PC-9 (cell line): ENCODE data around the gene PRDM15. TPM values are rescaled to one million over a fixed set of nuclear protein-coding genes. Genes with fewer than 3 reads are reported as not detected.

Experiments used
- BruUV-seq: library from RNA; stranded (reverse); fragments of 400-500 nt; replicated peaks from 2 replicates; lab custom pipeline; 2021; lab: Mats Ljungman, UMichigan
- CTCF ChIA-PET: fragments of 300-600 bp; sonication (Branson Sonifier 250); formaldehyde crosslinking; loops from one replicate; lab custom pipeline; 2022; ENCODE audit warnings: antibody characterized with exemption; lab: Charles Lee
- POLR2A ChIA-PET: fragments of 300-600 bp; sonication (Branson Sonifier 250); formaldehyde crosslinking; loops from one replicate; lab custom pipeline; 2022; ENCODE audit warnings: antibody characterized with exemption; ENCODE audit not compliant: unreplicated experiment; lab: Charles Lee
- DNase-seq, 2 experiments: peaks; one replicate each; pipeline versions ENCODE4 v3.0.0 to v3.0.0-alpha.2; 2015 to 2022; ENCODE audit warnings: mixed read lengths in 1 of 2
- H2AFZ ChIP-seq: fragments of 200-600 bp; sonication (generic); 2 replicates; pipeline ENCODE4 v1.8.1; 2017; ENCODE audit warnings: antibody characterized with exemption
- H3F3A ChIP-seq: fragments of 200-600 bp; sonication (generic); 2 replicates; pipeline ENCODE4 v1.8.1; 2017; ENCODE audit warnings: antibody characterized with exemption, mild to moderate bottlenecking, low read depth; ENCODE audit not compliant: insufficient read depth
- H3K27ac ChIP-seq: fragments of 200-600 bp; sonication (generic); 2 replicates; pipeline ENCODE4 v1.6.1; 2016; ENCODE audit warnings: mixed run types
- H3K27me3 ChIP-seq: fragments of 200-600 bp; sonication (generic); 2 replicates; pipeline ENCODE4 v1.6.1; 2016; ENCODE audit warnings: low read depth, mixed run types; ENCODE audit not compliant: insufficient read depth
- H3K36me3 ChIP-seq: fragments of 200-600 bp; sonication (generic); 2 replicates; pipeline ENCODE4 v1.6.1; 2016; ENCODE audit warnings: low read depth, mixed run types
- H3K4me1 ChIP-seq: fragments of 200-600 bp; sonication (generic); replicated peaks from 2 replicates; pipeline ENCODE4 v1.6.1; 2016; ENCODE audit warnings: mixed run types; ENCODE audit not compliant: insufficient read depth
- H3K4me2 ChIP-seq: fragments of 200-600 bp; sonication (generic); 2 replicates; pipeline ENCODE4 v1.6.1; 2017; ENCODE audit warnings: mixed run types
- H3K4me3 ChIP-seq: fragments of 200-600 bp; sonication (generic); 2 replicates; pipeline ENCODE4 v1.6.1; 2016; ENCODE audit warnings: mixed run types
- H3K79me2 ChIP-seq: fragments of 200-600 bp; sonication (generic); 2 replicates; pipeline ENCODE4 v1.6.1; 2017; ENCODE audit warnings: low read depth, mixed run types
- H3K9me2 ChIP-seq: fragments of 200-600 bp; sonication (generic); 2 replicates; pipeline ENCODE4 v1.8.1; 2017; ENCODE audit warnings: mild to moderate bottlenecking; ENCODE audit not compliant: insufficient read depth
- H3K9me3 ChIP-seq: fragments of 200-600 bp; sonication (generic); 2 replicates; pipeline ENCODE4 v1.8.1; 2016; ENCODE audit warnings: low read depth; ENCODE audit not compliant: insufficient read depth
- H4K20me1 ChIP-seq: fragments of 200-600 bp; sonication (generic); 2 replicates; pipeline ENCODE4 v1.8.1; 2017; ENCODE audit not compliant: insufficient read depth
- EZH2 ChIP-seq: fragments of 200-600 bp; sonication (generic); IDR thresholded peaks from 2 replicates; pipeline ENCODE4 v1.8.0; 2017; ENCODE audit warnings: antibody characterized with exemption, low read depth
- intact Hi-C: fragments of 100-400 bp; cut with micrococcal nuclease; formaldehyde crosslinking; loops from one replicate; pipeline ENCODE4 v1.10.0; 2022; ENCODE audit not compliant: unreplicated experiment
- total RNA-seq: library from RNA; stranded (reverse); gene quantifications from 2 replicates; pipeline ENCODE4 v1.2.3, GENCODE V29; 2021
- TF ChIP-seq, protein P1 (sequence below): fragments of 200-600 bp; sonication (generic); conservative IDR thresholded peaks from 2 replicates; pipeline ENCODE4 v1.6.1; 2017; ENCODE audit warnings: mixed run types, antibody characterized with exemption, mild to moderate bottlenecking, moderate library complexity

PRDM15 gene
- total RNA-seq, 1 experiment from 2014 or later, result 8.8 TPM

DNA sequence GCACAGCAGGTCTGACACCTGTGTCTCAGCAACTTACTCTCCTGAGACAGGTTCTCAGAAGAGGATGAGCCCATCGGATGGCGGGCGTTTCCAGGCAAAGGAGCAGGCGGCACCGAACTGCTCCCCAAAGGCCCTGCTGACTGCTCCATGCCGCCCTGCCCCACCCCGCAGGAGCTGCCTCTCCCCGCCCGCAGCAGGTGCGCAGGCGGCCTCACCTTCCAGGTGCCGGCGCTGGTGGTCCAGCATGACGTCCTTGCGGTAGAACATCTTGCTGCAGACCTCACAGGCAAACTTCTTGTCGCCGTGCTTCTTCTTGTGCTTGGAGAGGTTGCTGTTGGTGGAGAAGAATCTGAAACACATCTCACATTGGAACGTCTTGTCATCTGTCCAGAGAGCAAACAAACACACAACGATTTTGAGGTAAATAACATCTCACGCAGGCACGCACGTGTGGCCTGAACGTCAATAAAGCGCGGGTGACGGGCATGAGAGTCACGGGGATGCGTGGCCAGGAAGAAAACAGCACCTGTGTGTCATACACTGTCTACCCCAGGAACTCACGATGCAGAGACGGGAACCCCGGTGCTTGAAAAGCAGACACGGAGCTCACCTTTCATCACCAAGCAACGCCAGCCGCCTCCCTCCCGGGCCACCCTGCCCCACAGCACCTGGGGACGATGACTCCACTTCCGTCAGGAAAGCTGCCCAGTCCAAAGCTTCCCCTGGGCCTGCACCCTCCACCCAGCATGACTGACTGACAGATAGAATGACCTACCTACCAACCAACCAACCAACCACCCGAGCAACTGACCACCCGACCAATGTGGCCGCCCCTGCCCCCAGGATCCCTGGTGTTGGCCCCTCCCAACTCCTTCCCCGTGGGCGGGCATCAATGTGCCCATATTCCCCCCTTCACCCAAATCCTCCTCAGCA, 50.9 kb downstream of the PRDM15 start:
- no peak overlapping the region for H3K4me2 ChIP-seq
- intact Hi-C loops, result no loop called here
- H2AFZ ChIP-seq, result no peak overlapping the region
- no peaks in the 10 kb centered on the region for H4K20me1 ChIP-seq
- no peak overlapping the region for H3K27ac ChIP-seq
- H3K79me2 ChIP-seq, result no peaks in the 10 kb centered on the region
- H3K9me2 ChIP-seq, result no peaks in the 10 kb centered on the region
- H3K4me1 ChIP-seq, result no peaks in the 10 kb centered on the region
- no peaks in the 10 kb centered on the region for H3K36me3 ChIP-seq
- TF ChIP-seq, protein P1, sequence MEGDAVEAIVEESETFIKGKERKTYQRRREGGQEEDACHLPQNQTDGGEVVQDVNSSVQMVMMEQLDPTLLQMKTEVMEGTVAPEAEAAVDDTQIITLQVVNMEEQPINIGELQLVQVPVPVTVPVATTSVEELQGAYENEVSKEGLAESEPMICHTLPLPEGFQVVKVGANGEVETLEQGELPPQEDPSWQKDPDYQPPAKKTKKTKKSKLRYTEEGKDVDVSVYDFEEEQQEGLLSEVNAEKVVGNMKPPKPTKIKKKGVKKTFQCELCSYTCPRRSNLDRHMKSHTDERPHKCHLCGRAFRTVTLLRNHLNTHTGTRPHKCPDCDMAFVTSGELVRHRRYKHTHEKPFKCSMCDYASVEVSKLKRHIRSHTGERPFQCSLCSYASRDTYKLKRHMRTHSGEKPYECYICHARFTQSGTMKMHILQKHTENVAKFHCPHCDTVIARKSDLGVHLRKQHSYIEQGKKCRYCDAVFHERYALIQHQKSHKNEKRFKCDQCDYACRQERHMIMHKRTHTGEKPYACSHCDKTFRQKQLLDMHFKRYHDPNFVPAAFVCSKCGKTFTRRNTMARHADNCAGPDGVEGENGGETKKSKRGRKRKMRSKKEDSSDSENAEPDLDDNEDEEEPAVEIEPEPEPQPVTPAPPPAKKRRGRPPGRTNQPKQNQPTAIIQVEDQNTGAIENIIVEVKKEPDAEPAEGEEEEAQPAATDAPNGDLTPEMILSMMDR, result no peak
- TF ChIP-seq EZH2, result no peak
- ChIA-PET POLR2A (interaction anchor here (0.7 kb wide), 1 partner anchor 36 kb away, joined by 3 read pairs; no protein-coding TSS in a partner anchor), CTCF (no interaction called here)
- no peaks in the 10 kb centered on the region for H3K9me3 ChIP-seq
- peaks cover 8% of the 10 kb centered on the region; the same call in 1 of the 2 replicates for H3F3A ChIP-seq
- DNase-seq, result no peak
- no peak overlapping the region for H3K4me3 ChIP-seq
- BruUV-seq, result no TSS peak
- no peaks in the 10 kb centered on the region for H3K27me3 ChIP-seq

DNA sequence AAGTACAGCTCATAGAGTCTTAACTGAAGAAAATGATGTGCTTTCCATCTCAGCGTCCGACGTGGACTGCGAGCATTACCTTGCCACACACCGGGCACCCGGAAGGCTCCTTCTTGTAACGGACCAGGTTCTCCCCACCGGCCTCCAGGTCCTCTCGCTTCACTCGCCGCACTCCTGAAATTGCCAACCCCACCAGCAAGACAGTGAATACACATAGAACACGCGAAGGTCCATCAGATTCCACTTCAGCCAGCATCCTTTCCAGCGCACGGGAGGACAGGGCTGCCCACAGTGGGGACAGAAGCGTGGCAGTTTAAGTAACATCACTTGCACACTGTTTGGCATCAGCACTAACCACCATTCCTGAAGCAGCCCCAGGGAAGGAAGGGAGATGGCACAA, 53.3 kb downstream of the PRDM15 start:
- CTCF ChIA-PET, result no interaction called here
- H3K79me2 ChIP-seq, result no peaks in the 10 kb centered on the region
- BruUV-seq, result no TSS peak
- no peak for TF ChIP-seq EZH2
- TF ChIP-seq, protein P1, result no peak
- H3F3A ChIP-seq, result peaks cover 8% of the 10 kb centered on the region; the same call in 1 of the 2 replicates
- no peaks in the 10 kb centered on the region for H3K4me1 ChIP-seq
- H3K36me3 ChIP-seq, result no peaks in the 10 kb centered on the region
- H3K27me3 ChIP-seq, result no peaks in the 10 kb centered on the region
- H3K4me2 ChIP-seq, result no peak overlapping the region
- no peaks in the 10 kb centered on the region for H3K9me2 ChIP-seq
- no peak overlapping the region for H3K27ac ChIP-seq
- DNase-seq, result no peak
- H2AFZ ChIP-seq, result no peak overlapping the region
- POLR2A ChIA-PET, result no interaction called here
- intact Hi-C loops, result no loop called here
- no peak overlapping the region for H3K4me3 ChIP-seq
- H4K20me1 ChIP-seq, result no peaks in the 10 kb centered on the region
- H3K9me3 ChIP-seq, result no peaks in the 10 kb centered on the region

DNA sequence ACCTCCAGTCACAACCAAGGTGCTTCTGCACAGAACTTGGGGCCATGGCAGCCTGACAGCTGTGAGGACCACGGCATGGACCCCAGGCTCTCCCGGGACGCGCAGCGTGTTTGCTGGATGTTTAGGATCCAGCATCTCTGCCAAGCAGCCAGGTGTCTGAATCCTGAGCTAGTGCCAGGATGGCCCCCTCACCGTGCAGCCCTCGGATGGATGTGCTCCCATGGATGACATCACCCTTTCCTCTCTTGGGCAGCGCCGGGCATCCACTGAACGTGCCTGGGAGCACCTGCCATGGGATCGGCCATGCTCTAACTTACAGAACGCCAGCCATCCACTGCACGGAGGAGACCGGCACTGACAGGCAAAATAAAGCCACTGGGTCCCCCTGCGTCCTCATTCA, 53.9 kb downstream of the PRDM15 start:
- Histone ChIP-seq H3F3A (peaks cover 5% of the 10 kb centered on the region; the same call in 1 of the 2 replicates), H3K9me3 (no peaks in the 10 kb centered on the region), H3K27me3 (no peaks in the 10 kb centered on the region), H3K4me2 (no peak overlapping the region), H3K4me3 (no peak overlapping the region), H3K27ac (no peak overlapping the region), H2AFZ (no peak overlapping the region), H3K36me3 (no peaks in the 10 kb centered on the region), H3K4me1 (no peaks in the 10 kb centered on the region), H4K20me1 (no peaks in the 10 kb centered on the region), H3K79me2 (no peaks in the 10 kb centered on the region), H3K9me2 (no peaks in the 10 kb centered on the region)
- TF ChIP-seq, protein P1, result no peak
- no peak for TF ChIP-seq EZH2
- ChIA-PET CTCF (no interaction called here), POLR2A (no interaction called here)
- intact Hi-C loops, result no loop called here
- BruUV-seq, result no TSS peak
- no peak for DNase-seq
